ENCODE results near the gene TAL1. TPM values are rescaled to one million over a fixed set of nuclear protein-coding genes. Genes with fewer than 3 reads are reported as not detected.

TAL1 gene
- total and polyA plus RNA-seq, 2 of the 8 experiments (the other 6 are each of a cell fraction or from before 2014, with no cell fraction given), result 0.09 to 0.15 TPM

DNA sequence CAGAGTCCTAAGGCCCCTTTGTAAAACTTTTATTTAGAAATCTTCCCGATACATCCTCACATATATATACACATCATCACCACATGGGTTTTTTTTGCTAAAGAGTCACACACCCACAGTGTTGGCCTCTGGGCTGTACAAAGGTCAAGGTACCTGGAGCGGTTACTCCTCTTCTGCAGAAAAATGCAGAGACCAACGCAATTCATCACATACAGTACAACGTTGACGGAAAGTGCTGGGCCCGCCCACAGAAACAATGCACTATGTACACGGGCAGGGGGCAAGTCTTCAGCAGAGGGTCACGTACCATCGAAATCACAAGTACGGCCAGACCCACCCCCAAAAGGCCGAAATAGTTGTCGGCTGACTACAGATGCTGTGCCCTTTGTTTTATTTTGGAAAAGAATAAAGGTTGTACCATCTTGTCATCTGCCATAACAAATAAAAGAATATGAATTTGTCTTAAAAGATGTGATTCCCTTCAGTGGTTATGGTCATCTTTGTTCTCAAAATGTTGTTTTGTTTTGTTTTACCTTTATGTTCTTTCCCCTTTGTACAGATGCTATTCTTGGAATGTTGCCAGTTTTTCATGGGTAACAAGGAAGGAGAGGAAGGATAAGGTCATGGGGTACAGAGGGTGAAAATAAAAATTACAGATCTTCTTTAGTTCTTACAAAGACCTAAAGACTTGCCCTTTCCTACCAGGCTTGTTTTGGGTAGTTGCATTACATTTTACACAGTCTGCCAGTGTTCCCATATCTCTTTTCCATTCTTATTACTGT is 15.6 kb downstream of the TAL1 start:
- Histone ChIP-seq H3K36me3 (ENCODE audit: control insufficient read depth in 2 of 4, insufficient read depth in 4 of 4, low read length in 3 of 4) (no peaks in the 10 kb centered on the region), H3K79me1 (ENCODE audit: low read depth, low read length) (no peaks in the 10 kb centered on the region), H2BK120ac (replicated peaks; ENCODE audit: low read depth, low read length) (no peak overlapping the region), H4K8ac (ENCODE audit: extremely low read depth, insufficient read depth, low read length) (no peak overlapping the region), H3K23me2 (ENCODE audit: low read depth, low read length) (no peaks in the 10 kb centered on the region), H3K27me3 (replicated peaks in 1 of 4; ENCODE audit: control insufficient read depth in 3 of 4, extremely low read depth in 1 of 4, insufficient read depth in 3 of 4, low read length in 3 of 4) (peaks cover 5 to 28% (median 21%) of the 10 kb centered on the region in 4 experiments), H3K4me2 (ENCODE audit: insufficient read depth in 1 of 2, low read depth in 2 of 2, low read length in 2 of 2) (no peak overlapping the region), H2BK5ac (ENCODE audit: low read depth, low read length) (no peak overlapping the region), H3K27ac (ENCODE audit: low read depth, low read length) (no peak overlapping the region), H2AFZ (ENCODE audit: low read length) (no peak overlapping the region), H3K56ac (replicated peaks; ENCODE audit: insufficient read length, low read depth, low read length) (no peak overlapping the region), H4K5ac (ENCODE audit: insufficient read length, low read depth, low read length) (no peak overlapping the region), H3K18ac (ENCODE audit: extremely low read depth, low read length) (no peak overlapping the region), H3K23ac (ENCODE audit: insufficient read length) (no peak overlapping the region), H3K9ac (replicated peaks in 1 of 4; ENCODE audit: extremely low read depth in 1 of 4, low read depth in 3 of 4, low read length in 3 of 4) (no peak overlapping the region), H3K4ac (replicated peaks; ENCODE audit: insufficient read length, low read depth, low read length) (no peak overlapping the region), H2BK12ac (ENCODE audit: low read depth, low read length) (no peak overlapping the region), H2AK5ac (ENCODE audit: low read depth, low read length) (no peak overlapping the region), H3K79me2 (ENCODE audit: control insufficient read depth in 1 of 2, insufficient read depth in 2 of 2, low read length in 2 of 2) (no peaks in the 10 kb centered on the region), H2BK20ac (ENCODE audit: low read length) (no peak overlapping the region), H2BK15ac (ENCODE audit: low read length) (no peak overlapping the region), H4K20me1 (replicated peaks in 1 of 2; ENCODE audit: control insufficient read depth in 1 of 2, insufficient read depth in 2 of 2, low read length in 2 of 2) (no peaks in the 10 kb centered on the region), H4K91ac (replicated peaks; ENCODE audit: insufficient read length, low read length) (no peak overlapping the region), H3K4me3 (ENCODE audit: extremely low read depth in 1 of 4, insufficient read depth in 2 of 4, low read depth in 3 of 4, low read length in 4 of 4) (no peak overlapping the region), H3K9me3 (ENCODE audit: insufficient read depth in 2 of 2, low read depth in 1 of 2, low read length in 1 of 2) (no peaks in the 10 kb centered on the region), H3K4me1 (replicated peaks in 1 of 4; ENCODE audit: control insufficient read depth in 3 of 4, insufficient read depth in 4 of 4, low read length in 3 of 4) (peaks cover 0 to 7% (median under 1%) of the 10 kb centered on the region in 4 experiments; a peak in 3 of 7 replicates), H3K14ac (ENCODE audit: insufficient read length) (no peak overlapping the region)
- ChIA-PET CTCF (ENCODE audit: partially characterized antibody) (interaction anchor here (1.3 to 1.9 kb wide), 4 partner anchors 10 to 46 kb away, joined by 3 to 11 read pairs (median 4); no protein-coding TSS in a partner anchor), POLR2A (ENCODE audit: partially characterized antibody) (no interaction called here)
- FAIRE-seq (no peak), DNase-seq (ENCODE audit: low read depth in 1 of 2, low spot score in 2 of 2) (no peak)
- 91% methylated on average over 12 of the region's 12 CpGs; no CpG with 5 or more reads in 1 of the 2 experiments for WGBS, 2 experiments (ENCODE audit: extremely low coverage in 1 of 2, insufficient coverage in 1 of 2, insufficient read length in 1 of 2, insufficient replicate concordance in 2 of 2, low coverage in 1 of 2, low lambda C conversion rate in 2 of 2, missing lambda C conversion rate in 1 of 2)
- no peak for TF ChIP-seq MAX (IDR thresholded peaks at IDR 0.05)
- no peak for TF ChIP-seq CTCF (IDR thresholded peaks at IDR 0.05; ENCODE audit: control extremely low read depth in 1 of 3, insufficient read depth in 1 of 3, low read depth in 1 of 3, low read length in 3 of 3)
- no peak for TF ChIP-seq EP300 (IDR thresholded peaks at IDR 0.05; ENCODE audit: borderline replicate concordance in 1 of 2, low read depth in 2 of 2, low read length in 2 of 2)
- no peak for TF ChIP-seq FOSL1 (IDR thresholded peaks at IDR 0.05; ENCODE audit: insufficient read depth, low read depth, low read length)
- TF ChIP-seq RAD21 (IDR thresholded peaks at IDR 0.05 in 1 of 2, conservative IDR thresholded peaks at IDR 0.05 in 1 of 2; ENCODE audit: low read depth in 2 of 2, low read length in 2 of 2), result no peak
- no peak for TF ChIP-seq TAF7 (optimal IDR thresholded peaks at IDR 0.05; ENCODE audit: borderline replicate concordance, low read depth, low read length)
- no peak for TF ChIP-seq POLR2AphosphoS5 (IDR thresholded peaks at IDR 0.05; ENCODE audit: low read depth, low read length)
- TF ChIP-seq TAF1 (IDR thresholded peaks at IDR 0.05; ENCODE audit: low read depth, low read length), result no peak

All from H1 (cell line).